Memory B cell (primary cell): ENCODE results near the gene NAV3.
"Not testable (repeated sequence)": the region's sequence is repeated elsewhere in the genome, so short reads cannot be mapped to it uniquely, and the experiment has no call there.

Source experiments
- ATAC-seq: fragments of 150-1000 bp; cut with Tn5 transposase; 2 replicates; pipeline ENCODE4 v1.10.0; 2021; ENCODE audit warnings: low read depth, mild to moderate bottlenecking, moderate library complexity
- DNase-seq, 2 donors: peaks; one replicate each; pipeline ENCODE4 v3.0.0; 2022; ENCODE audit warnings: low spot score in 2 of 2
- H3K27ac Mint-ChIP-seq: one replicate; pipeline ENCODE4 v1.8.0; 2022; ENCODE audit warnings: mild to moderate bottlenecking, moderate library complexity, mixed read lengths
- H3K27me3 Mint-ChIP-seq: one replicate; pipeline ENCODE4 v1.8.0; 2022; ENCODE audit warnings: mixed read lengths
- H3K36me3 Mint-ChIP-seq: one replicate; pipeline ENCODE4 v1.8.0; 2022; ENCODE audit warnings: mild to moderate bottlenecking, mixed read lengths
- H3K4me1 Mint-ChIP-seq: one replicate; pipeline ENCODE4 v1.8.0; 2022; ENCODE audit warnings: mixed read lengths
- H3K4me3 Mint-ChIP-seq: one replicate; pipeline ENCODE4 v1.8.0; 2022; ENCODE audit warnings: mild to moderate bottlenecking, moderate library complexity, mixed read lengths
- H3K9me3 Mint-ChIP-seq: one replicate; pipeline ENCODE4 v1.8.0; 2022; ENCODE audit warnings: mixed read lengths

The NAV3 gene

GRCh38 chr12:78090266-78090665, 259.6 kb downstream of the NAV3 start:
- Mint-ChIP-seq H3K27ac (no peak overlapping the region), H3K9me3 (no peaks in the 10 kb centered on the region), H3K4me1 (no peaks in the 10 kb centered on the region), H3K36me3 (no peaks in the 10 kb centered on the region), H3K4me3 (no peak overlapping the region), H3K27me3 (no peaks in the 10 kb centered on the region)
- DNase-seq, result no peak
- ATAC-seq, result no peak

- ATAC-seq (no peak), DNase-seq (no peak)
- H3K27me3 Mint-ChIP-seq, result no peaks in the 10 kb centered on the region
- no peak overlapping the region for H3K27ac Mint-ChIP-seq
- H3K36me3 Mint-ChIP-seq, result no peaks in the 10 kb centered on the region
- peaks cover 2% of the 10 kb centered on the region for H3K9me3 Mint-ChIP-seq
- no peaks in the 10 kb centered on the region for H3K4me1 Mint-ChIP-seq
- H3K4me3 Mint-ChIP-seq, result no peak overlapping the region
Observed at GRCh38 chr12:78095623-78096022, 264.9 kb downstream of the NAV3 start.

- no peaks in the 10 kb centered on the region for H3K27me3 Mint-ChIP-seq
- H3K27ac Mint-ChIP-seq, result no peak overlapping the region
- no peaks in the 10 kb centered on the region for H3K4me1 Mint-ChIP-seq
- H3K4me3 Mint-ChIP-seq, result no peak overlapping the region
- ATAC-seq (no peak), DNase-seq (no peak)
- H3K36me3 Mint-ChIP-seq, result no peaks in the 10 kb centered on the region
- peaks cover 2% of the 10 kb centered on the region for H3K9me3 Mint-ChIP-seq
Observed at GRCh38 chr12:78096909-78097597, 266.4 kb downstream of the NAV3 start.

- Mint-ChIP-seq H3K4me1 (no peaks in the 10 kb centered on the region), H3K9me3 (peaks cover 2% of the 10 kb centered on the region), H3K4me3 (no peak overlapping the region), H3K27ac (no peak overlapping the region), H3K27me3 (peaks cover 3% of the 10 kb centered on the region), H3K36me3 (no peaks in the 10 kb centered on the region)
- ATAC-seq, result no peak
- DNase-seq, result no peak
Observed at GRCh38 chr12:78099806-78100205, 269.1 kb downstream of the NAV3 start.

- Mint-ChIP-seq H3K4me3 (no peak overlapping the region), H3K9me3 (peaks cover 2% of the 10 kb centered on the region), H3K27me3 (peaks cover 3% of the 10 kb centered on the region), H3K4me1 (no peaks in the 10 kb centered on the region), H3K27ac (no peak overlapping the region), H3K36me3 (no peaks in the 10 kb centered on the region)
- DNase-seq, result no peak
- ATAC-seq, result no peak
Observed at GRCh38 chr12:78101113-78101876, 270.6 kb downstream of the NAV3 start.

GRCh38 chr12:78101946-78102635, 271.4 kb downstream of the NAV3 start:
- Mint-ChIP-seq H3K27ac (no peak overlapping the region), H3K9me3 (no peaks in the 10 kb centered on the region), H3K4me1 (no peaks in the 10 kb centered on the region), H3K27me3 (peaks cover 3% of the 10 kb centered on the region), H3K4me3 (no peak overlapping the region), H3K36me3 (no peaks in the 10 kb centered on the region)
- ATAC-seq (no peak), DNase-seq (no peak)

- not testable (repeated sequence) for H3K4me3 Mint-ChIP-seq, H3K9me3 Mint-ChIP-seq, H3K36me3 Mint-ChIP-seq, H3K27ac Mint-ChIP-seq, H3K4me1 Mint-ChIP-seq, DNase-seq, H3K27me3 Mint-ChIP-seq, ATAC-seq
Observed at GRCh38 chr12:78102801-78103200, 272.1 kb downstream of the NAV3 start.

- ATAC-seq (no peak), DNase-seq (no peak)
- H3K4me3 Mint-ChIP-seq, result no peak overlapping the region
- H3K4me1 Mint-ChIP-seq, result no peaks in the 10 kb centered on the region
- H3K27me3 Mint-ChIP-seq, result peaks cover 3% of the 10 kb centered on the region
- H3K36me3 Mint-ChIP-seq, result no peaks in the 10 kb centered on the region
- H3K9me3 Mint-ChIP-seq, result peaks cover 9% of the 10 kb centered on the region
- H3K27ac Mint-ChIP-seq, result no peak overlapping the region
Observed at GRCh38 chr12:78115889-78116288, 285.2 kb downstream of the NAV3 start.

GRCh38 chr12:78118036-78118435, 287.3 kb downstream of the NAV3 start:
- H3K36me3 Mint-ChIP-seq, result no peaks in the 10 kb centered on the region
- H3K4me1 Mint-ChIP-seq, result no peaks in the 10 kb centered on the region
- DNase-seq (no peak), ATAC-seq (no peak)
- no peak overlapping the region for H3K27ac Mint-ChIP-seq
- peaks cover 3% of the 10 kb centered on the region for H3K27me3 Mint-ChIP-seq
- H3K4me3 Mint-ChIP-seq, result no peak overlapping the region
- H3K9me3 Mint-ChIP-seq, result peaks cover 6% of the 10 kb centered on the region

GRCh38 chr12:78118486-78118885, 287.8 kb downstream of the NAV3 start:
- Mint-ChIP-seq H3K27ac (no peak overlapping the region), H3K4me1 (no peaks in the 10 kb centered on the region), H3K27me3 (peaks cover 3% of the 10 kb centered on the region), H3K36me3 (no peaks in the 10 kb centered on the region), H3K4me3 (no peak overlapping the region), H3K9me3 (peaks cover 6% of the 10 kb centered on the region)
- DNase-seq, result no peak
- ATAC-seq, result no peak

- H3K9me3 Mint-ChIP-seq, result no peaks in the 10 kb centered on the region
- no peaks in the 10 kb centered on the region for H3K36me3 Mint-ChIP-seq
- no peak overlapping the region for H3K4me3 Mint-ChIP-seq
- DNase-seq (no peak), ATAC-seq (no peak)
- no peak overlapping the region for H3K27ac Mint-ChIP-seq
- H3K27me3 Mint-ChIP-seq, result peaks cover 3% of the 10 kb centered on the region
- no peaks in the 10 kb centered on the region for H3K4me1 Mint-ChIP-seq
Observed at GRCh38 chr12:78119351-78119918, 288.7 kb downstream of the NAV3 start.

GRCh38 chr12:78120306-78120705, 289.6 kb downstream of the NAV3 start:
- Mint-ChIP-seq H3K27ac (no peak overlapping the region), H3K4me1 (no peaks in the 10 kb centered on the region), H3K36me3 (no peaks in the 10 kb centered on the region), H3K27me3 (peaks cover 3% of the 10 kb centered on the region), H3K4me3 (no peak overlapping the region), H3K9me3 (no peaks in the 10 kb centered on the region)
- ATAC-seq, result no peak
- no peak for DNase-seq

GRCh38 chr12:78120866-78121560, 290.3 kb downstream of the NAV3 start:
- no peaks in the 10 kb centered on the region for H3K4me1 Mint-ChIP-seq
- no peaks in the 10 kb centered on the region for H3K9me3 Mint-ChIP-seq
- H3K36me3 Mint-ChIP-seq, result no peaks in the 10 kb centered on the region
- H3K27ac Mint-ChIP-seq, result no peak overlapping the region
- H3K4me3 Mint-ChIP-seq, result no peak overlapping the region
- DNase-seq (no peak), ATAC-seq (no peak)
- peaks cover 1% of the 10 kb centered on the region for H3K27me3 Mint-ChIP-seq
